ENCODE data around the gene ATP6V0E2.

Gene ATP6V0E2

GRCh38 chr7:149877890-149878522, 4.2 kb downstream of the ATP6V0E2 start:
- DNase-seq (ENCODE audit: low read depth), result no peak
- H3K4me3 ChIP-seq (ENCODE audit: low read depth, low read length), result no peak overlapping the region
- no peak for TF ChIP-seq CTCF (IDR thresholded peaks at IDR 0.05; ENCODE audit: low read depth, low read length, missing control alignments)
- in situ Hi-C loops (cut with HindIII; ENCODE audit: low sequenced_read_pairs), result no loop called here

- in situ Hi-C loops (cut with HindIII; ENCODE audit: low sequenced_read_pairs), result no loop called here
- DNase-seq (ENCODE audit: low read depth), result no peak
- H3K4me3 ChIP-seq (ENCODE audit: low read depth, low read length), result no peak overlapping the region
- TF ChIP-seq CTCF (IDR thresholded peaks at IDR 0.05; ENCODE audit: low read depth, low read length, missing control alignments), result no peak
These were observed 4.8 kb downstream of the ATP6V0E2 start for GRCh38 chr7:149878523-149878921.

GRCh38 chr7:149879271-149879743, 5.5 kb downstream of the ATP6V0E2 start:
- in situ Hi-C loops (cut with HindIII; ENCODE audit: low sequenced_read_pairs), result no loop called here
- no peak overlapping the region for H3K4me3 ChIP-seq (ENCODE audit: low read depth, low read length)
- TF ChIP-seq CTCF (IDR thresholded peaks at IDR 0.05; ENCODE audit: low read depth, low read length, missing control alignments), result no peak
- DNase-seq (ENCODE audit: low read depth), result no peak

- in situ Hi-C loops (cut with HindIII; ENCODE audit: low sequenced_read_pairs), result no loop called here
These were observed 6.2 kb downstream of the ATP6V0E2 start for GRCh38 chr7:149879766-149880637.

GRCh38 chr7:149880638-149881311, 7.0 kb downstream of the ATP6V0E2 start:
- H3K4me3 ChIP-seq (ENCODE audit: low read depth, low read length), result no peak overlapping the region
- no peak for TF ChIP-seq CTCF (IDR thresholded peaks at IDR 0.05; ENCODE audit: low read depth, low read length, missing control alignments)
- DNase-seq (ENCODE audit: low read depth), result no peak
- in situ Hi-C loops (cut with HindIII; ENCODE audit: low sequenced_read_pairs), result no loop called here

More at GRCh38 chr7:149879766-149880637, 6.2 kb downstream of the ATP6V0E2 start:
- TF ChIP-seq CTCF (IDR thresholded peaks at IDR 0.05; ENCODE audit: low read depth, low read length, missing control alignments), result no peak
- DNase-seq (ENCODE audit: low read depth), result no peak
- H3K4me3 ChIP-seq (ENCODE audit: low read depth, low read length), result no peak overlapping the region
